HCT116 (cell line): ENCODE data around the gene SPSB1. TPM values are rescaled to one million over a fixed set of nuclear protein-coding genes. Genes with fewer than 3 reads are reported as not detected.

Experiments
- ATAC-seq: fragments of 200-7000 bp; cut with Tn5 transposase; 2 replicates; pipeline ENCODE4 v1.9.1; 2020; ENCODE audit warnings: mild to moderate bottlenecking, moderate library complexity
- BruUV-seq: library from RNA; stranded (reverse); fragments of 400-500 nt; replicated peaks from 2 replicates; lab custom pipeline; 2021; lab: Mats Ljungman, UMichigan
- CTCF ChIA-PET: fragments of 300-600 bp; sonication (Branson Sonifier 250); formaldehyde crosslinking; loops from one replicate; lab custom pipeline; 2021; ENCODE audit warnings: antibody characterized with exemption; lab: Charles Lee
- POLR2A ChIA-PET: fragments of 300-600, 350-600 bp; sonication (Branson Sonifier 250); formaldehyde crosslinking; loops from one replicate; lab custom pipeline; 2021; ENCODE audit warnings: antibody characterized with exemption; lab: Charles Lee
- RAD21 ChIA-PET, 2 experiments: fragments of 300-600 bp; sonication (Branson Sonifier 250); formaldehyde crosslinking; loops; one replicate each; lab custom pipeline; 2023; ENCODE audit warnings: low total read pairs in 2 of 2; ENCODE audit not compliant: uncharacterized antibody in 2 of 2, unreplicated experiment in 2 of 2, low non-redundant PET in 1 of 2; lab: Charles Lee
- DNase-seq: peaks from one replicate; pipeline ENCODE4 v3.0.0-alpha.2; 2010; ENCODE audit warnings: low read depth, low spot score
- H2AFZ ChIP-seq: fragments of 200-600 bp; shearing (Covaris generic), sonication (generic); 2 replicates; pipeline ENCODE4 v1.6.1; 2017; ENCODE audit warnings: low read depth, mixed run types, mixed read lengths, antibody characterized with exemption, low read length; ENCODE audit not compliant: poor library complexity, severe bottlenecking
- H3K27ac ChIP-seq: 2 replicates; pipeline ENCODE4 v1.5.1; 2012; ENCODE audit warnings: low read depth, low read length
- H3K27me3 ChIP-seq: fragments of 200-600 bp; sonication (generic); 2 replicates; pipeline ENCODE4 v1.6.1; 2016; ENCODE audit warnings: mixed run types, low read length, mixed read lengths; ENCODE audit not compliant: insufficient read depth
- H3K36me3 ChIP-seq, 2 experiments: fragments of 200-500 bp in 1 of 2; fragments of 200-600 bp in 1 of 2; sonication (Bioruptor generic) in 1 of 2; sonication (generic) in 1 of 2; 2 replicates each; pipeline versions ENCODE4 v1.5.1 to v1.6.1; 2014 to 2016; ENCODE audit warnings: low read length in 2 of 2, inconsistent platforms in 1 of 2, mixed read lengths in 1 of 2, mixed run types in 1 of 2; ENCODE audit not compliant: insufficient read depth in 2 of 2, control insufficient read depth in 1 of 2
- H3K4me1 ChIP-seq, 2 experiments: fragments of 200-600 bp in 1 of 2; sonication (generic) in 1 of 2; 2 replicates each; pipeline versions ENCODE4 v1.5.1 to v1.6.1; 2012 to 2017; ENCODE audit warnings: low read length in 2 of 2, inconsistent platforms in 1 of 2, mild to moderate bottlenecking in 1 of 2, mixed read lengths in 1 of 2, mixed run types in 1 of 2, moderate library complexity in 1 of 2; ENCODE audit not compliant: insufficient read depth in 2 of 2, control insufficient read depth in 1 of 2
- H3K4me2 ChIP-seq: fragments of 200-600 bp; sonication (generic); 2 replicates; pipeline ENCODE4 v1.6.1; 2017; ENCODE audit warnings: mixed run types, low read length, mixed read lengths
- H3K4me3 ChIP-seq, 2 experiments: fragments of 200-600 bp in 1 of 2; sonication (generic) in 1 of 2; replicated peaks in 1 of 2; 2 replicates each; pipeline ENCODE4 v1.5.1; 2011 to 2016; ENCODE audit warnings: low read length in 2 of 2, control low read depth in 1 of 2, low read depth in 1 of 2, mild to moderate bottlenecking in 1 of 2, mixed read lengths in 1 of 2, mixed run types in 1 of 2
- H3K79me2 ChIP-seq: fragments of 200-600 bp; sonication (generic); 2 replicates; pipeline ENCODE4 v1.6.1; 2017; ENCODE audit warnings: mild to moderate bottlenecking, mixed run types, low read length, moderate library complexity, mixed read lengths; ENCODE audit not compliant: insufficient read depth
- H3K9ac ChIP-seq: fragments of 200-600 bp; sonication (generic); 2 replicates; pipeline ENCODE4 v1.6.1; 2016; ENCODE audit warnings: low read length, mixed read lengths
- H3K9me2 ChIP-seq: fragments of 200-600 bp; sonication (generic), shearing (Covaris generic); 2 replicates; pipeline ENCODE4 v1.6.1; 2017; ENCODE audit warnings: mixed run types, mild to moderate bottlenecking, moderate library complexity; ENCODE audit not compliant: insufficient read depth
- H3K9me3 ChIP-seq, 2 experiments: fragments of 200-500 bp in 1 of 2; fragments of 200-600 bp in 1 of 2; sonication (Bioruptor generic) in 1 of 2; sonication (generic) in 1 of 2; 2 replicates each; pipeline ENCODE4 v1.6.1; 2014 to 2017; ENCODE audit warnings: low read length in 2 of 2, mixed read lengths in 2 of 2, inconsistent platforms in 1 of 2, low read depth in 1 of 2, mild to moderate bottlenecking in 1 of 2, mixed run types in 1 of 2, moderate library complexity in 1 of 2; ENCODE audit not compliant: control insufficient read depth in 1 of 2, insufficient read depth in 1 of 2
- H4K20me1 ChIP-seq: fragments of 200-600 bp; sonication (generic), shearing (Covaris generic); 2 replicates; pipeline ENCODE4 v1.6.1; 2017; ENCODE audit warnings: mixed run types, mild to moderate bottlenecking, moderate library complexity; ENCODE audit not compliant: insufficient read depth
- CBX3 ChIP-seq: IDR thresholded peaks from 2 replicates; pipeline ENCODE4 v1.6.1; 2012; ENCODE audit warnings: low read depth
- CEBPB ChIP-seq: IDR thresholded peaks from 2 replicates; pipeline ENCODE4 v1.6.1; 2012; ENCODE audit warnings: low read depth
- EGR1 ChIP-seq: IDR thresholded peaks from 2 replicates; pipeline ENCODE4 v1.6.1; 2012; ENCODE audit warnings: low read depth
- ELF1 ChIP-seq: IDR thresholded peaks from 2 replicates; pipeline ENCODE4 v1.6.1; 2012; ENCODE audit warnings: low read depth, borderline replicate concordance
- EZH2 ChIP-seq: fragments of 200-600 bp; sonication (generic); IDR thresholded peaks from 2 replicates; pipeline ENCODE4 v1.6.1; 2017; ENCODE audit warnings: antibody characterized with exemption, mixed run types
- FOSL1 ChIP-seq: IDR thresholded peaks from 2 replicates; pipeline ENCODE4 v1.6.1; 2012; ENCODE audit warnings: low read depth
- JUND ChIP-seq: IDR thresholded peaks from 2 replicates; pipeline ENCODE4 v1.6.1; 2012
- POLR2A ChIP-seq: IDR thresholded peaks from 2 replicates; pipeline ENCODE4 v1.7.0; 2011; ENCODE audit warnings: borderline replicate concordance; ENCODE audit not compliant: insufficient read depth, insufficient read length; ENCODE audit errors: extremely low read depth
- POLR2AphosphoS5 ChIP-seq: IDR thresholded peaks from 2 replicates; pipeline ENCODE4 v1.6.1; 2011; ENCODE audit warnings: mild to moderate bottlenecking, low read depth, low read length, moderate library complexity
- SP1 ChIP-seq: IDR thresholded peaks from 2 replicates; pipeline ENCODE4 v1.6.1; 2012; ENCODE audit warnings: low read depth
- TCF7L2 ChIP-seq: IDR thresholded peaks from 2 replicates; pipeline ENCODE4 v1.7.0; 2011; ENCODE audit warnings: borderline replicate concordance, inconsistent platforms; ENCODE audit not compliant: insufficient read depth, insufficient read length; ENCODE audit errors: extremely low read depth
- YY1 ChIP-seq: IDR thresholded peaks from 2 replicates; pipeline ENCODE4 v1.6.1; 2011; ENCODE audit warnings: low read length, low read depth, moderate library complexity, mild to moderate bottlenecking; ENCODE audit not compliant: insufficient replicate concordance; ENCODE audit errors: extremely low read depth
- ZFX ChIP-seq: fragments of 450-650 bp; IDR thresholded peaks from 2 replicates; pipeline ENCODE4 v1.6.1; 2017
- intact Hi-C: fragments of 100-400 bp; cut with micrococcal nuclease; formaldehyde crosslinking; loops from 2 replicates; pipeline ENCODE4 v1.10.0; 2022
- total RNA-seq: library from RNA; stranded (reverse); gene quantifications from one replicate; pipeline ENCODE4 v1.2.1, GENCODE V29; 2021; ENCODE audit not compliant: unreplicated experiment
- TF ChIP-seq, protein P1 (sequence below): IDR thresholded peaks from 2 replicates; pipeline ENCODE4 v1.6.1; 2012; ENCODE audit warnings: low read depth
- TF ChIP-seq, protein P2 (sequence below): IDR thresholded peaks from 2 replicates; pipeline ENCODE4 v1.6.1; 2012
- TF ChIP-seq, protein P3 (sequence below), 3 experiments: fragments of 200-600 bp in 1 of 3; sonication (generic) in 1 of 3; IDR thresholded peaks in 2 of 3; conservative IDR thresholded peaks in 1 of 3; 2 replicates each; pipeline ENCODE4 v1.5.1; 2012 to 2017; ENCODE audit warnings: low read depth in 2 of 3, low read length in 2 of 3, antibody characterized with exemption in 1 of 3, borderline replicate concordance in 1 of 3, control low read depth in 1 of 3, mild to moderate bottlenecking in 1 of 3, mixed read lengths in 1 of 3, mixed run types in 1 of 3, moderate library complexity in 1 of 3; ENCODE audit not compliant: insufficient read depth in 1 of 3

The SPSB1 gene
- total RNA-seq, 1 experiment from 2014 or later: 10.8 TPM

DNA sequence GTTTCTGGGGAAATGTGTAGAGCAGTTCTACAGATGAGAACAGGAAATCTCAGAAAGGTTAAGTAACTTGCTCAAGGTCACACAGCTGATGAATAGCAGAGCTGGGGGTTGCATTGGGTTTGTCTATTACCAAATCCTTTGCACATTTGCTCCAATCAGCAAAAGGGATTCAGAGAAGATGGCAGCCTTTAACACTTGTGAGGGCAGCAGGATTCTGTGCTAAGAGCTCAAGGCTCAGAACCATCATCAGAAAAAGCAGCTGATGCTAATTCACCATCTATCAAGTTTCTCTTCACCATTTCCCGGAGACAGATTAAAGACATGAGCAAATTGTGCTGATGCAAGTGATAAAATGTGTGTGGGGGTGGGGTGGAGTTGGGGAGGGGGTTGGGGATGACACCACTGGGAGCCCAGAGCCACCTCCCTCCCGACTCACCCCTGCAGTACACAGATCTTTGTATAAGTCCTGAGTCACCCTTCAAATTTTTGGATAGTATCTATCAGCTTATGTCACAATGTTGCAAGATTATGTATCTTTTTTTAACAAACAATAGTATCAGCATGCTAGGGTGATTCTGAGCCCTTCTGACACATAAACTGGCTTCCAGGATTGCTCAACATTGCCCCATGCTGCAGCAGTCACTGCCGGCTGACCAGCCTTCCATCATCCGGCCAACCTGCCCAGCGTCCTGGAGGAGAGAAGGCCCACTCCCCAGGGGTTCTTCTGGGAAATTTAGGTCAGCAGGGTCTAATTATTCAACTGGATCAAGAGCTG lies 2.8 kb upstream of the SPSB1 start:
- H3K36me3 ChIP-seq: no peaks in the 10 kb centered on the region

More for the DNA sequence above, 2.8 kb upstream of the SPSB1 start:
- peaks cover 16% of the 10 kb centered on the region for H3K79me2 ChIP-seq
- ATAC-seq: no peak
- no peak for DNase-seq
- no peak overlapping the region for H2AFZ ChIP-seq
- TF ChIP-seq, protein P1, sequence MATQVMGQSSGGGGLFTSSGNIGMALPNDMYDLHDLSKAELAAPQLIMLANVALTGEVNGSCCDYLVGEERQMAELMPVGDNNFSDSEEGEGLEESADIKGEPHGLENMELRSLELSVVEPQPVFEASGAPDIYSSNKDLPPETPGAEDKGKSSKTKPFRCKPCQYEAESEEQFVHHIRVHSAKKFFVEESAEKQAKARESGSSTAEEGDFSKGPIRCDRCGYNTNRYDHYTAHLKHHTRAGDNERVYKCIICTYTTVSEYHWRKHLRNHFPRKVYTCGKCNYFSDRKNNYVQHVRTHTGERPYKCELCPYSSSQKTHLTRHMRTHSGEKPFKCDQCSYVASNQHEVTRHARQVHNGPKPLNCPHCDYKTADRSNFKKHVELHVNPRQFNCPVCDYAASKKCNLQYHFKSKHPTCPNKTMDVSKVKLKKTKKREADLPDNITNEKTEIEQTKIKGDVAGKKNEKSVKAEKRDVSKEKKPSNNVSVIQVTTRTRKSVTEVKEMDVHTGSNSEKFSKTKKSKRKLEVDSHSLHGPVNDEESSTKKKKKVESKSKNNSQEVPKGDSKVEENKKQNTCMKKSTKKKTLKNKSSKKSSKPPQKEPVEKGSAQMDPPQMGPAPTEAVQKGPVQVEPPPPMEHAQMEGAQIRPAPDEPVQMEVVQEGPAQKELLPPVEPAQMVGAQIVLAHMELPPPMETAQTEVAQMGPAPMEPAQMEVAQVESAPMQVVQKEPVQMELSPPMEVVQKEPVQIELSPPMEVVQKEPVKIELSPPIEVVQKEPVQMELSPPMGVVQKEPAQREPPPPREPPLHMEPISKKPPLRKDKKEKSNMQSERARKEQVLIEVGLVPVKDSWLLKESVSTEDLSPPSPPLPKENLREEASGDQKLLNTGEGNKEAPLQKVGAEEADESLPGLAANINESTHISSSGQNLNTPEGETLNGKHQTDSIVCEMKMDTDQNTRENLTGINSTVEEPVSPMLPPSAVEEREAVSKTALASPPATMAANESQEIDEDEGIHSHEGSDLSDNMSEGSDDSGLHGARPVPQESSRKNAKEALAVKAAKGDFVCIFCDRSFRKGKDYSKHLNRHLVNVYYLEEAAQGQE: no peak
- TF ChIP-seq EGR1: no peak
- TF ChIP-seq POLR2A: no peak
- no peak for TF ChIP-seq ZFX
- no peak for TF ChIP-seq EZH2
- no peak for TF ChIP-seq CBX3
- TF ChIP-seq YY1: no peak
- no peak for TF ChIP-seq FOSL1
- TF ChIP-seq, protein P2, sequence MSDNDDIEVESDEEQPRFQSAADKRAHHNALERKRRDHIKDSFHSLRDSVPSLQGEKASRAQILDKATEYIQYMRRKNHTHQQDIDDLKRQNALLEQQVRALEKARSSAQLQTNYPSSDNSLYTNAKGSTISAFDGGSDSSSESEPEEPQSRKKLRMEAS: no peak
- no peak for TF ChIP-seq TCF7L2
- TF ChIP-seq ELF1: no peak
- no peak for TF ChIP-seq SP1
- TF ChIP-seq JUND: no peak
- TF ChIP-seq, protein P3, sequence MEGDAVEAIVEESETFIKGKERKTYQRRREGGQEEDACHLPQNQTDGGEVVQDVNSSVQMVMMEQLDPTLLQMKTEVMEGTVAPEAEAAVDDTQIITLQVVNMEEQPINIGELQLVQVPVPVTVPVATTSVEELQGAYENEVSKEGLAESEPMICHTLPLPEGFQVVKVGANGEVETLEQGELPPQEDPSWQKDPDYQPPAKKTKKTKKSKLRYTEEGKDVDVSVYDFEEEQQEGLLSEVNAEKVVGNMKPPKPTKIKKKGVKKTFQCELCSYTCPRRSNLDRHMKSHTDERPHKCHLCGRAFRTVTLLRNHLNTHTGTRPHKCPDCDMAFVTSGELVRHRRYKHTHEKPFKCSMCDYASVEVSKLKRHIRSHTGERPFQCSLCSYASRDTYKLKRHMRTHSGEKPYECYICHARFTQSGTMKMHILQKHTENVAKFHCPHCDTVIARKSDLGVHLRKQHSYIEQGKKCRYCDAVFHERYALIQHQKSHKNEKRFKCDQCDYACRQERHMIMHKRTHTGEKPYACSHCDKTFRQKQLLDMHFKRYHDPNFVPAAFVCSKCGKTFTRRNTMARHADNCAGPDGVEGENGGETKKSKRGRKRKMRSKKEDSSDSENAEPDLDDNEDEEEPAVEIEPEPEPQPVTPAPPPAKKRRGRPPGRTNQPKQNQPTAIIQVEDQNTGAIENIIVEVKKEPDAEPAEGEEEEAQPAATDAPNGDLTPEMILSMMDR (IDR thresholded peaks at IDR 0.05 in 2 of 3, conservative IDR thresholded peaks at IDR 0.05 in 1 of 3; ENCODE audit: borderline replicate concordance in 1 of 3, insufficient read depth in 1 of 3, low read depth in 2 of 3, low read length in 2 of 3): no peak
- no peak for TF ChIP-seq CEBPB
- TF ChIP-seq POLR2AphosphoS5: no peak
- no peaks in the 10 kb centered on the region for H4K20me1 ChIP-seq
- no peak overlapping the region for H3K4me2 ChIP-seq
- intact Hi-C loops: loop anchor here (1.0 kb wide), 3 partner anchors 23 to 201 kb away; no protein-coding TSS in a partner anchor
- H3K4me3 ChIP-seq: no peak overlapping the region
- no peak overlapping the region for H3K9ac ChIP-seq
- BruUV-seq: no TSS peak
- H3K9me3 ChIP-seq: peaks cover 14 to 26% of the 10 kb centered on the region in 2 experiments; a peak in 2 of 4 replicates
- H3K9me2 ChIP-seq: no peaks in the 10 kb centered on the region
- H3K4me1 ChIP-seq: peaks cover 14 to 22% of the 10 kb centered on the region in 2 experiments
- CTCF ChIA-PET: interaction anchor here (0.6 to 2.8 kb wide), 13 partner anchors 9 to 326 kb away, joined by 3 to 46 read pairs (median 5); no protein-coding TSS in a partner anchor
- RAD21 ChIA-PET: interaction anchor here in 1 of 2 experiments (1.8 kb wide), 2 partner anchors 23 to 201 kb away, joined by 7 to 11 read pairs; no protein-coding TSS in a partner anchor
- H3K27ac ChIP-seq: no peak overlapping the region
- POLR2A ChIA-PET: interaction anchor here (0.6 to 1.4 kb wide), 3 partner anchors 10 to 210 kb away, joined by 3 read pairs; no protein-coding TSS in a partner anchor
- no peaks in the 10 kb centered on the region for H3K27me3 ChIP-seq
